GM23338 (cell line): ENCODE measurements around the gene IGFL3. TPM values are rescaled to one million over a fixed set of nuclear protein-coding genes. Genes with fewer than 3 reads are reported as not detected.

Source experiments
- ATAC-seq: fragments of 200-7000 bp; cut with Tn5 transposase; 3 replicates; pipeline ENCODE4 v1.9.1; 2020
- DNase-seq: peaks from one replicate; pipeline ENCODE4 v3.0.0-alpha.2; 2015; ENCODE audit warnings: low spot score
- H2AFZ ChIP-seq: fragments of 200-600 bp; sonication (generic); 2 replicates; pipeline ENCODE4 v1.8.0; 2016; ENCODE audit warnings: antibody characterized with exemption, mild to moderate bottlenecking, moderate library complexity
- H3F3A ChIP-seq: fragments of 200-600 bp; sonication (generic); replicated peaks from 2 replicates; pipeline ENCODE4 v1.8.0; 2017; ENCODE audit warnings: antibody characterized with exemption, mixed run types, low read depth
- H3K27ac ChIP-seq: fragments of 200-600 bp; sonication (generic); 2 replicates; pipeline ENCODE4 v1.6.1; 2016; ENCODE audit warnings: low read depth
- H3K27me3 ChIP-seq: fragments of 200-600 bp; sonication (generic); 2 replicates; pipeline ENCODE4 v1.8.0; 2016; ENCODE audit warnings: mild to moderate bottlenecking, mixed run types, moderate library complexity; ENCODE audit not compliant: insufficient read depth
- H3K36me3 ChIP-seq: fragments of 200-600 bp; sonication (generic); 2 replicates; pipeline ENCODE4 v1.8.0; 2016; ENCODE audit warnings: mild to moderate bottlenecking; ENCODE audit not compliant: insufficient read depth
- H3K4me1 ChIP-seq: fragments of 200-600 bp; sonication (generic); 2 replicates; pipeline ENCODE4 v1.8.0; 2016; ENCODE audit warnings: mild to moderate bottlenecking, moderate library complexity; ENCODE audit not compliant: insufficient read depth
- H3K4me2 ChIP-seq: fragments of 200-600 bp; sonication (generic); 2 replicates; pipeline ENCODE4 v1.7.1; 2017; ENCODE audit warnings: mixed run types
- H3K4me3 ChIP-seq: fragments of 200-600 bp; sonication (generic); 2 replicates; pipeline ENCODE4 v1.6.1; 2016; ENCODE audit warnings: mixed run types
- H3K79me2 ChIP-seq: fragments of 200-600 bp; sonication (generic); replicated peaks from 2 replicates; pipeline ENCODE4 v1.8.0; 2017; ENCODE audit warnings: mild to moderate bottlenecking; ENCODE audit not compliant: insufficient read depth
- H3K9me2 ChIP-seq: fragments of 200-600 bp; sonication (generic); 2 replicates; pipeline ENCODE4 v1.8.0; 2017; ENCODE audit not compliant: insufficient read depth
- H4K20me1 ChIP-seq: fragments of 200-600 bp; sonication (generic); replicated peaks from 2 replicates; pipeline ENCODE4 v1.8.0; 2017; ENCODE audit warnings: mild to moderate bottlenecking; ENCODE audit not compliant: insufficient read depth
- H3K27ac Mint-ChIP-seq: 2 replicates; pipeline ENCODE4 v1.8.0; 2020; ENCODE audit warnings: inconsistent platforms, mild to moderate bottlenecking, moderate library complexity, mixed read lengths
- H3K27me3 Mint-ChIP-seq: 3 replicates; pipeline ENCODE4 v1.8.0; 2022; ENCODE audit warnings: low read depth, mild to moderate bottlenecking, moderate library complexity, mixed read lengths, inconsistent platforms; ENCODE audit not compliant: insufficient read depth, poor library complexity
- H3K36me3 Mint-ChIP-seq: 3 replicates; pipeline ENCODE4 v1.8.0; 2021; ENCODE audit warnings: low read depth, mild to moderate bottlenecking, inconsistent platforms, moderate library complexity, mixed read lengths
- H3K4me1 Mint-ChIP-seq: 3 replicates; pipeline ENCODE4 v1.8.0; 2020; ENCODE audit warnings: mild to moderate bottlenecking, inconsistent platforms, mixed read lengths
- H3K4me3 Mint-ChIP-seq: 3 replicates; pipeline ENCODE4 v1.8.0; 2021; ENCODE audit warnings: moderate library complexity, mild to moderate bottlenecking, inconsistent platforms, mixed read lengths
- H3K9me3 Mint-ChIP-seq: 3 replicates; pipeline ENCODE4 v1.8.0; 2020; ENCODE audit warnings: moderate library complexity, mild to moderate bottlenecking, inconsistent platforms, mixed read lengths
- CREB1 ChIP-seq: fragments of 250-450 bp; sonication (Bioruptor Pico); IDR thresholded peaks from 2 replicates; pipeline ENCODE4 v1.5.0; 2020; ENCODE audit warnings: low read depth, mild to moderate bottlenecking, moderate library complexity
- EZH2 ChIP-seq: fragments of 200-600 bp; sonication (generic); IDR thresholded peaks from one replicate; pipeline ENCODE4 v1.8.0; 2017; ENCODE audit warnings: antibody characterized with exemption, mild to moderate bottlenecking, low read depth; ENCODE audit not compliant: unreplicated experiment
- EZH2phosphoT487 ChIP-seq: fragments of 200-600 bp; sonication (generic); IDR thresholded peaks from one replicate; pipeline ENCODE4 v1.8.1; 2018; ENCODE audit warnings: antibody characterized with exemption; ENCODE audit not compliant: unreplicated experiment
- JUNB ChIP-seq: IDR thresholded peaks from one replicate; pipeline ENCODE4 v1.6.1; 2016; ENCODE audit warnings: antibody characterized with exemption; ENCODE audit not compliant: unreplicated experiment
- NANOG ChIP-seq: IDR thresholded peaks from 2 replicates; pipeline ENCODE4 v1.6.1; 2016; ENCODE audit warnings: antibody characterized with exemption, borderline replicate concordance
- POLR2AphosphoS5 ChIP-seq: IDR thresholded peaks from 2 replicates; pipeline ENCODE4 v1.6.1; 2016; ENCODE audit warnings: antibody characterized with exemption, low read depth
- REST ChIP-seq: IDR thresholded peaks from one replicate; pipeline ENCODE4 v1.6.1; 2018; ENCODE audit warnings: antibody characterized with exemption; ENCODE audit not compliant: unreplicated experiment
- STAT1 ChIP-seq: IDR thresholded peaks from one replicate; pipeline ENCODE4 v1.6.1; 2016; ENCODE audit warnings: antibody characterized with exemption; ENCODE audit not compliant: unreplicated experiment
- ZNF114 ChIP-seq: fragments of 250-450 bp; sonication (Bioruptor Pico); IDR thresholded peaks from 2 replicates; pipeline ENCODE4 v1.5.0; 2020; ENCODE audit warnings: mild to moderate bottlenecking, moderate library complexity
- ZNF331 ChIP-seq: fragments of 250-450 bp; sonication (Bioruptor Pico); IDR thresholded peaks from 2 replicates; pipeline ENCODE4 v1.5.0; 2020; ENCODE audit warnings: low read depth, mild to moderate bottlenecking, moderate library complexity
- polyA plus RNA-seq: library from polyadenylated mRNA; unstranded; fragments of >200 nt; fragmentation: Nextera tagmentation; extraction: Ambion mirVana; gene quantifications from 2 replicates; pipeline ENCODE4 v1.2.1, GENCODE V29; 2016
- total RNA-seq: library from RNA; depleted of rRNA; stranded (reverse); fragments of >200 nt; shearing (Covaris generic); gene quantifications from 2 replicates; pipeline ENCODE4 v1.2.3, GENCODE V29; 2014
- TF ChIP-seq, protein P1 (sequence below), 2 experiments: fragments of 200-600 bp in 1 of 2; sonication (generic) in 1 of 2; conservative IDR thresholded peaks; 2 replicates each; pipeline versions ENCODE4 v1.5.1 to v1.6.1; 2016 to 2017; ENCODE audit warnings: antibody characterized with exemption in 2 of 2, low read depth in 2 of 2, mild to moderate bottlenecking in 2 of 2, moderate library complexity in 1 of 2
- TF ChIP-seq, protein P2 (sequence below): IDR thresholded peaks from 2 replicates; pipeline ENCODE4 v1.6.1; 2016; ENCODE audit warnings: antibody characterized with exemption
- TF ChIP-seq, protein P3 (sequence below): fragments of 250-450 bp; sonication (Bioruptor Pico); IDR thresholded peaks from 2 replicates; pipeline ENCODE4 v1.5.0; 2020; ENCODE audit warnings: mild to moderate bottlenecking, moderate library complexity

Gene IGFL3
- total and polyA plus RNA-seq, 2 experiments from 2014 or later, result not detected

- no peak overlapping the region for H3K27ac ChIP-seq
- no peaks in the 10 kb centered on the region for H3K27me3 Mint-ChIP-seq
- ATAC-seq, result no peak
Measured at GRCh38 chr19:46109876-46110275, 14.6 kb downstream of the IGFL3 start.

More at GRCh38 chr19:46109876-46110275, 14.6 kb downstream of the IGFL3 start:
- Mint-ChIP-seq H3K4me1 (peaks cover 3% of the 10 kb centered on the region; the same call in 2 of the 3 replicates), H3K36me3 (no peaks in the 10 kb centered on the region), H3K9me3 (no peaks in the 10 kb centered on the region; the same call in 2 of the 3 replicates), H3K4me3 (no peak overlapping the region), H3K27ac (no peak overlapping the region)
- no peaks in the 10 kb centered on the region for H3K27me3 ChIP-seq
- H2AFZ ChIP-seq, result no peak overlapping the region
- no peaks in the 10 kb centered on the region for H3F3A ChIP-seq
- DNase-seq, result no peak
- no peaks in the 10 kb centered on the region for H3K79me2 ChIP-seq
- H3K36me3 ChIP-seq, result no peaks in the 10 kb centered on the region
- H4K20me1 ChIP-seq, result no peaks in the 10 kb centered on the region
- H3K9me2 ChIP-seq, result no peaks in the 10 kb centered on the region
- no peak overlapping the region for H3K4me2 ChIP-seq
- no peaks in the 10 kb centered on the region for H3K4me1 ChIP-seq
- TF ChIP-seq ZNF114 (CRISPR knock-in tag) (no peak), REST (no peak), EZH2 (no peak), NANOG (no peak), ZNF331 (CRISPR knock-in tag) (no peak), STAT1 (no peak), POLR2AphosphoS5 (no peak), CREB1 (CRISPR knock-in tag) (no peak), EZH2phosphoT487 (no peak), JUNB (no peak)
- TF ChIP-seq, protein P1, sequence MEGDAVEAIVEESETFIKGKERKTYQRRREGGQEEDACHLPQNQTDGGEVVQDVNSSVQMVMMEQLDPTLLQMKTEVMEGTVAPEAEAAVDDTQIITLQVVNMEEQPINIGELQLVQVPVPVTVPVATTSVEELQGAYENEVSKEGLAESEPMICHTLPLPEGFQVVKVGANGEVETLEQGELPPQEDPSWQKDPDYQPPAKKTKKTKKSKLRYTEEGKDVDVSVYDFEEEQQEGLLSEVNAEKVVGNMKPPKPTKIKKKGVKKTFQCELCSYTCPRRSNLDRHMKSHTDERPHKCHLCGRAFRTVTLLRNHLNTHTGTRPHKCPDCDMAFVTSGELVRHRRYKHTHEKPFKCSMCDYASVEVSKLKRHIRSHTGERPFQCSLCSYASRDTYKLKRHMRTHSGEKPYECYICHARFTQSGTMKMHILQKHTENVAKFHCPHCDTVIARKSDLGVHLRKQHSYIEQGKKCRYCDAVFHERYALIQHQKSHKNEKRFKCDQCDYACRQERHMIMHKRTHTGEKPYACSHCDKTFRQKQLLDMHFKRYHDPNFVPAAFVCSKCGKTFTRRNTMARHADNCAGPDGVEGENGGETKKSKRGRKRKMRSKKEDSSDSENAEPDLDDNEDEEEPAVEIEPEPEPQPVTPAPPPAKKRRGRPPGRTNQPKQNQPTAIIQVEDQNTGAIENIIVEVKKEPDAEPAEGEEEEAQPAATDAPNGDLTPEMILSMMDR (conservative IDR thresholded peaks at IDR 0.05; ENCODE audit: low read depth in 2 of 2), result no peak
- TF ChIP-seq, protein P2, sequence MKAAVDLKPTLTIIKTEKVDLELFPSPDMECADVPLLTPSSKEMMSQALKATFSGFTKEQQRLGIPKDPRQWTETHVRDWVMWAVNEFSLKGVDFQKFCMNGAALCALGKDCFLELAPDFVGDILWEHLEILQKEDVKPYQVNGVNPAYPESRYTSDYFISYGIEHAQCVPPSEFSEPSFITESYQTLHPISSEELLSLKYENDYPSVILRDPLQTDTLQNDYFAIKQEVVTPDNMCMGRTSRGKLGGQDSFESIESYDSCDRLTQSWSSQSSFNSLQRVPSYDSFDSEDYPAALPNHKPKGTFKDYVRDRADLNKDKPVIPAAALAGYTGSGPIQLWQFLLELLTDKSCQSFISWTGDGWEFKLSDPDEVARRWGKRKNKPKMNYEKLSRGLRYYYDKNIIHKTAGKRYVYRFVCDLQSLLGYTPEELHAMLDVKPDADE, result no peak
- TF ChIP-seq, protein P3, sequence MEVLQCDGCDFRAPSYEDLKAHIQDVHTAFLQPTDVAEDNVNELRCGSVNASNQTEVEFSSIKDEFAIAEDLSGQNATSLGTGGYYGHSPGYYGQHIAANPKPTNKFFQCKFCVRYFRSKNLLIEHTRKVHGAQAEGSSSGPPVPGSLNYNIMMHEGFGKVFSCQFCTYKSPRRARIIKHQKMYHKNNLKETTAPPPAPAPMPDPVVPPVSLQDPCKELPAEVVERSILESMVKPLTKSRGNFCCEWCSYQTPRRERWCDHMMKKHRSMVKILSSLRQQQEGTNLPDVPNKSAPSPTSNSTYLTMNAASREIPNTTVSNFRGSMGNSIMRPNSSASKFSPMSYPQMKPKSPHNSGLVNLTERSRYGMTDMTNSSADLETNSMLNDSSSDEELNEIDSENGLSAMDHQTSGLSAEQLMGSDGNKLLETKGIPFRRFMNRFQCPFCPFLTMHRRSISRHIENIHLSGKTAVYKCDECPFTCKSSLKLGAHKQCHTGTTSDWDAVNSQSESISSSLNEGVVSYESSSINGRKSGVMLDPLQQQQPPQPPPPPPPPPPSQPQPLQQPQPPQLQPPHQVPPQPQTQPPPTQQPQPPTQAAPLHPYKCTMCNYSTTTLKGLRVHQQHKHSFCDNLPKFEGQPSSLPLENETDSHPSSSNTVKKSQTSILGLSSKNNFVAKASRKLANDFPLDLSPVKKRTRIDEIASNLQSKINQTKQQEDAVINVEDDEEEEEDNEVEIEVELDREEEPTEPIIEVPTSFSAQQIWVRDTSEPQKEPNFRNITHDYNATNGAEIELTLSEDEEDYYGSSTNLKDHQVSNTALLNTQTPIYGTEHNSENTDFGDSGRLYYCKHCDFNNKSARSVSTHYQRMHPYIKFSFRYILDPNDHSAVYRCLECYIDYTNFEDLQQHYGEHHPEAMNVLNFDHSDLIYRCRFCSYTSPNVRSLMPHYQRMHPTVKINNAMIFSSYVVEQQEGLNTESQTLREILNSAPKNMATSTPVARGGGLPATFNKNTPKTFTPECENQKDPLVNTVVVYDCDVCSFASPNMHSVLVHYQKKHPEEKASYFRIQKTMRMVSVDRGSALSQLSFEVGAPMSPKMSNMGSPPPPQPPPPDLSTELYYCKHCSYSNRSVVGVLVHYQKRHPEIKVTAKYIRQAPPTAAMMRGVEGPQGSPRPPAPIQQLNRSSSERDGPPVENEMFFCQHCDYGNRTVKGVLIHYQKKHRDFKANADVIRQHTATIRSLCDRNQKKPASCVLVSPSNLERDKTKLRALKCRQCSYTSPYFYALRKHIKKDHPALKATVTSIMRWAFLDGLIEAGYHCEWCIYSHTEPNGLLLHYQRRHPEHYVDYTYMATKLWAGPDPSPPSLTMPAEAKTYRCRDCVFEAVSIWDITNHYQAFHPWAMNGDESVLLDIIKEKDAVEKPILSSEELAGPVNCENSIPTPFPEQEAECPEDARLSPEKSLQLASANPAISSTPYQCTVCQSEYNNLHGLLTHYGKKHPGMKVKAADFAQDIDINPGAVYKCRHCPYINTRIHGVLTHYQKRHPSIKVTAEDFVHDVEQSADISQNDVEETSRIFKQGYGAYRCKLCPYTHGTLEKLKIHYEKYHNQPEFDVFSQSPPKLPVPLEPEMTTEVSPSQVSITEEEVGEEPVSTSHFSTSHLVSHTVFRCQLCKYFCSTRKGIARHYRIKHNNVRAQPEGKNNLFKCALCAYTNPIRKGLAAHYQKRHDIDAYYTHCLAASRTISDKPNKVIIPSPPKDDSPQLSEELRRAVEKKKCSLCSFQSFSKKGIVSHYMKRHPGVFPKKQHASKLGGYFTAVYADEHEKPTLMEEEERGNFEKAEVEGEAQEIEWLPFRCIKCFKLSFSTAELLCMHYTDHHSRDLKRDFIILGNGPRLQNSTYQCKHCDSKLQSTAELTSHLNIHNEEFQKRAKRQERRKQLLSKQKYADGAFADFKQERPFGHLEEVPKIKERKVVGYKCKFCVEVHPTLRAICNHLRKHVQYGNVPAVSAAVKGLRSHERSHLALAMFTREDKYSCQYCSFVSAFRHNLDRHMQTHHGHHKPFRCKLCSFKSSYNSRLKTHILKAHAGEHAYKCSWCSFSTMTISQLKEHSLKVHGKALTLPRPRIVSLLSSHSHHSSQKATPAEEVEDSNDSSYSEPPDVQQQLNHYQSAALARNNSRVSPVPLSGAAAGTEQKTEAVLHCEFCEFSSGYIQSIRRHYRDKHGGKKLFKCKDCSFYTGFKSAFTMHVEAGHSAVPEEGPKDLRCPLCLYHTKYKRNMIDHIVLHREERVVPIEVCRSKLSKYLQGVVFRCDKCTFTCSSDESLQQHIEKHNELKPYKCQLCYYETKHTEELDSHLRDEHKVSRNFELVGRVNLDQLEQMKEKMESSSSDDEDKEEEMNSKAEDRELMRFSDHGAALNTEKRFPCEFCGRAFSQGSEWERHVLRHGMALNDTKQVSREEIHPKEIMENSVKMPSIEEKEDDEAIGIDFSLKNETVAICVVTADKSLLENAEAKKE (CRISPR knock-in tag), result no peak
- no peak overlapping the region for H3K4me3 ChIP-seq
